ENCODE results near the gene MATK.

DNA sequence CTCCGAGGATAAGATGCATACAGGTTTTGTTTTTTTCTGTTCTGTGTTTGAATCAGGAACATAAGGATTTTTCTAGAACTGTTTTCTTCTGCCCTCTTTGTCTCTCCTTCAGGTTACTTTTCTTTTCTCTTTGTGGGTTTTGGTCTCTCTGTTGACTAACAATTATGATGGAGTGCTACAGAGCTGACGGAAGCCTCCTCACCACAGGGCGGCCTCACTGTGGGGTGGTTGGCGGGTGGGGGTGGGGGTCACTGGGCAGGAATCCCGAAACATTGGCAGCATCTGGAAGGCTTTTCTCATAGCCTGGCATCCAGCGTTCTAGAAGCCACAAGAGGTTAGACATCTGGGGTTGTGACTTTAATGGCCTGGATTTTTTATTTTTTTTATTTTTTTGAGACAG is 12.0 kb upstream of the MATK start:
- TF ChIP-seq, protein P1, sequence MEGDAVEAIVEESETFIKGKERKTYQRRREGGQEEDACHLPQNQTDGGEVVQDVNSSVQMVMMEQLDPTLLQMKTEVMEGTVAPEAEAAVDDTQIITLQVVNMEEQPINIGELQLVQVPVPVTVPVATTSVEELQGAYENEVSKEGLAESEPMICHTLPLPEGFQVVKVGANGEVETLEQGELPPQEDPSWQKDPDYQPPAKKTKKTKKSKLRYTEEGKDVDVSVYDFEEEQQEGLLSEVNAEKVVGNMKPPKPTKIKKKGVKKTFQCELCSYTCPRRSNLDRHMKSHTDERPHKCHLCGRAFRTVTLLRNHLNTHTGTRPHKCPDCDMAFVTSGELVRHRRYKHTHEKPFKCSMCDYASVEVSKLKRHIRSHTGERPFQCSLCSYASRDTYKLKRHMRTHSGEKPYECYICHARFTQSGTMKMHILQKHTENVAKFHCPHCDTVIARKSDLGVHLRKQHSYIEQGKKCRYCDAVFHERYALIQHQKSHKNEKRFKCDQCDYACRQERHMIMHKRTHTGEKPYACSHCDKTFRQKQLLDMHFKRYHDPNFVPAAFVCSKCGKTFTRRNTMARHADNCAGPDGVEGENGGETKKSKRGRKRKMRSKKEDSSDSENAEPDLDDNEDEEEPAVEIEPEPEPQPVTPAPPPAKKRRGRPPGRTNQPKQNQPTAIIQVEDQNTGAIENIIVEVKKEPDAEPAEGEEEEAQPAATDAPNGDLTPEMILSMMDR (IDR thresholded peaks at IDR 0.05; ENCODE audit: low read depth, low read length, missing input control): no peak
- TF ChIP-seq, protein P2, sequence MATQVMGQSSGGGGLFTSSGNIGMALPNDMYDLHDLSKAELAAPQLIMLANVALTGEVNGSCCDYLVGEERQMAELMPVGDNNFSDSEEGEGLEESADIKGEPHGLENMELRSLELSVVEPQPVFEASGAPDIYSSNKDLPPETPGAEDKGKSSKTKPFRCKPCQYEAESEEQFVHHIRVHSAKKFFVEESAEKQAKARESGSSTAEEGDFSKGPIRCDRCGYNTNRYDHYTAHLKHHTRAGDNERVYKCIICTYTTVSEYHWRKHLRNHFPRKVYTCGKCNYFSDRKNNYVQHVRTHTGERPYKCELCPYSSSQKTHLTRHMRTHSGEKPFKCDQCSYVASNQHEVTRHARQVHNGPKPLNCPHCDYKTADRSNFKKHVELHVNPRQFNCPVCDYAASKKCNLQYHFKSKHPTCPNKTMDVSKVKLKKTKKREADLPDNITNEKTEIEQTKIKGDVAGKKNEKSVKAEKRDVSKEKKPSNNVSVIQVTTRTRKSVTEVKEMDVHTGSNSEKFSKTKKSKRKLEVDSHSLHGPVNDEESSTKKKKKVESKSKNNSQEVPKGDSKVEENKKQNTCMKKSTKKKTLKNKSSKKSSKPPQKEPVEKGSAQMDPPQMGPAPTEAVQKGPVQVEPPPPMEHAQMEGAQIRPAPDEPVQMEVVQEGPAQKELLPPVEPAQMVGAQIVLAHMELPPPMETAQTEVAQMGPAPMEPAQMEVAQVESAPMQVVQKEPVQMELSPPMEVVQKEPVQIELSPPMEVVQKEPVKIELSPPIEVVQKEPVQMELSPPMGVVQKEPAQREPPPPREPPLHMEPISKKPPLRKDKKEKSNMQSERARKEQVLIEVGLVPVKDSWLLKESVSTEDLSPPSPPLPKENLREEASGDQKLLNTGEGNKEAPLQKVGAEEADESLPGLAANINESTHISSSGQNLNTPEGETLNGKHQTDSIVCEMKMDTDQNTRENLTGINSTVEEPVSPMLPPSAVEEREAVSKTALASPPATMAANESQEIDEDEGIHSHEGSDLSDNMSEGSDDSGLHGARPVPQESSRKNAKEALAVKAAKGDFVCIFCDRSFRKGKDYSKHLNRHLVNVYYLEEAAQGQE (IDR thresholded peaks at IDR 0.05): no peak
- TF ChIP-seq JUND (IDR thresholded peaks at IDR 0.05) (no peak), YY1 (IDR thresholded peaks at IDR 0.05) (no peak), HNF4G (IDR thresholded peaks at IDR 0.05) (no peak), GABPA (IDR thresholded peaks at IDR 0.05 in 1 of 2, conservative IDR thresholded peaks at IDR 0.05 in 1 of 2) (no peak), FOXA2 (IDR thresholded peaks at IDR 0.05) (no peak), SP1 (IDR thresholded peaks at IDR 0.05) (no peak)
